A549 (cell line): Measurements from ENCODE around the gene TNS1.

ENCODE experiments used
- BCL3 ChIP-seq: fragments of >200 bp; sonication (Bioruptor Twin); formaldehyde crosslinking; IDR thresholded peaks from 3 replicates; pipeline ENCODE4 v1.6.1; 2016
- CEBPB ChIP-seq, 2 experiments: fragments of >200 bp in 1 of 2; sonication (Bioruptor Twin) in 1 of 2; formaldehyde crosslinking in 1 of 2; IDR thresholded peaks; 2 replicates each; pipeline ENCODE4 v1.6.1; 2012 to 2016
- CTCF ChIP-seq: fragments of >200 bp; sonication (Bioruptor Twin); formaldehyde crosslinking; IDR thresholded peaks from 3 replicates; pipeline ENCODE4 v1.5.1; 2016
- EP300 ChIP-seq, 2 experiments: fragments of >200 bp; sonication (Bioruptor Twin); formaldehyde crosslinking; IDR thresholded peaks; 2 replicates in 1 of 2; 3 replicates in 1 of 2; pipeline ENCODE4 v1.6.1; 2016 to 2017
- MAX ChIP-seq: IDR thresholded peaks from 2 replicates; pipeline ENCODE4 v1.6.1; 2012
- NR3C1 ChIP-seq: fragments of >200 bp; sonication (Bioruptor Twin); formaldehyde crosslinking; IDR thresholded peaks from 3 replicates; pipeline ENCODE4 v1.6.1; 2017
- PHF8 ChIP-seq: fragments of 200-600 bp; sonication (generic); IDR thresholded peaks from 2 replicates; pipeline ENCODE4 v1.6.1; 2016; ENCODE audit warnings: low read depth, mild to moderate bottlenecking, antibody characterized with exemption, moderate library complexity, borderline replicate concordance
- POLR2A ChIP-seq: IDR thresholded peaks from 2 replicates; pipeline ENCODE4 v1.6.1; 2012; ENCODE audit warnings: mild to moderate bottlenecking, low read length
- RAD21 ChIP-seq, 2 experiments: fragments of >200 bp in 1 of 2; sonication (Bioruptor Twin) in 1 of 2; formaldehyde crosslinking in 1 of 2; IDR thresholded peaks in 1 of 2; conservative IDR thresholded peaks in 1 of 2; 2 replicates in 1 of 2; 3 replicates in 1 of 2; pipeline ENCODE4 v1.6.1; 2012 to 2018; ENCODE audit warnings: inconsistent platforms in 1 of 2
- TP53 ChIP-seq: fragments of 250-450 bp; sonication (Bioruptor Pico); IDR thresholded peaks from 2 replicates; pipeline ENCODE4 v1.5.0; 2021; ENCODE audit warnings: mild to moderate bottlenecking, moderate library complexity

- TF ChIP-seq CTCF, result no peak
- TF ChIP-seq POLR2A, result no peak
- TF ChIP-seq EP300 (IDR thresholded peaks at IDR 0.05), result no peak
- TF ChIP-seq TP53 (CRISPR knock-in tag), result no peak
- no peak for TF ChIP-seq MAX
- TF ChIP-seq RAD21 (conservative IDR thresholded peaks at IDR 0.05 in 1 of 2, IDR thresholded peaks at IDR 0.05 in 1 of 2), result no peak
- TF ChIP-seq BCL3, result no peak
- no peak for TF ChIP-seq PHF8
- TF ChIP-seq CEBPB (IDR thresholded peaks at IDR 0.05), result no peak
- no peak for TF ChIP-seq NR3C1
Observed at GRCh38 chr2:217863883-217864282, 138.9 kb downstream of the TNS1 start.
